ENCODE measurements around the gene LACTBL1. TPM values are rescaled to one million over a fixed set of nuclear protein-coding genes. Genes with fewer than 3 reads are reported as not detected.
A peak's percentile ranks its signal among the peaks of the same experiment; 100 is the strongest.
"Not testable (repeated sequence)": the region's sequence is repeated elsewhere in the genome, so short reads cannot be mapped to it uniquely, and the experiment has no call there.

LACTBL1 gene
- total and polyA plus RNA-seq, 12 donors = not detected

GRCh38 chr1:22953057-22953739 lies 19.5 kb downstream of the LACTBL1 start:
- H3K4me3 ChIP-seq = peak overlapping the region in 2 of 10 donors; percentile 1 to 13
- H3K27ac ChIP-seq = no peak overlapping the region
- no peaks in the 10 kb centered on the region for H3K36me3 ChIP-seq
- peaks cover 0 to 5% (median 0%) of the 10 kb centered on the region in 11 donors for H3K9me3 ChIP-seq
- H3K27me3 ChIP-seq = peaks cover 0 to 67% (median 54%) of the 10 kb centered on the region in 7 donors
- peak in 1 of 8 donors; percentile 25 for ATAC-seq
- no peak for TF ChIP-seq CTCF (IDR thresholded peaks at IDR 0.05)
- 9% methylated on average over 86 to 92 of the region's 92 CpGs for WGBS, 2 donors
- no peaks in the 10 kb centered on the region for H3K4me1 ChIP-seq
- intact Hi-C loops (cut with DNase I) = no loop called here
- DNase-seq = no peak

- Histone ChIP-seq H3K27me3 (peaks cover 0 to 67% (median 53%) of the 10 kb centered on the region in 7 donors), H3K4me1 (no peaks in the 10 kb centered on the region), H3K9me3 (peaks cover 0 to 5% (median 0%) of the 10 kb centered on the region in 11 donors), H3K36me3 (no peaks in the 10 kb centered on the region), H3K4me3 (no peak overlapping the region), H3K27ac (no peak overlapping the region)
- ATAC-seq (peak in 1 of 8 donors; percentile 13), DNase-seq (no peak)
- no peak for TF ChIP-seq CTCF (IDR thresholded peaks at IDR 0.05)
- intact Hi-C loops (cut with DNase I) = no loop called here
- WGBS, 2 donors = 81 to 84% methylated on average over 5 of the region's 5 CpGs
These were observed 20.0 kb downstream of the LACTBL1 start for GRCh38 chr1:22952694-22953056.

- intact Hi-C loops (cut with DNase I) = no loop called here
- TF ChIP-seq CTCF (IDR thresholded peaks at IDR 0.05) = no peak
These were observed 20.9 kb downstream of the LACTBL1 start for GRCh38 chr1:22951796-22952195.

GRCh38 chr1:22949822-22950331 lies 22.8 kb downstream of the LACTBL1 start:
- ATAC-seq = no peak
- Histone ChIP-seq H3K27me3 (peaks cover 0 to 74% (median 49%) of the 10 kb centered on the region in 7 donors), H3K4me3 (no peak overlapping the region), H3K27ac (no peak overlapping the region), H3K36me3 (no peaks in the 10 kb centered on the region), H3K4me1 (no peaks in the 10 kb centered on the region), H3K9me3 (peaks cover 0 to 5% (median 0%) of the 10 kb centered on the region in 11 donors)
- DNase-seq = no peak
- intact Hi-C loops (cut with DNase I) = no loop called here
- WGBS, 2 donors = 72 to 77% methylated on average over 5 of the region's 5 CpGs
- no peak for TF ChIP-seq CTCF (IDR thresholded peaks at IDR 0.05)

More at GRCh38 chr1:22951796-22952195, 20.9 kb downstream of the LACTBL1 start:
- Histone ChIP-seq H3K9me3 (peaks cover 0 to 5% (median 0%) of the 10 kb centered on the region in 11 donors), H3K4me1 (no peaks in the 10 kb centered on the region), H3K27ac (no peak overlapping the region), H3K4me3 (no peak overlapping the region), H3K27me3 (peaks cover 0 to 67% (median 53%) of the 10 kb centered on the region in 7 donors), H3K36me3 (no peaks in the 10 kb centered on the region)
- WGBS, 2 donors = 76% methylated on average over 3 of the region's 3 CpGs
- DNase-seq (no peak), ATAC-seq (no peak)

- 77 to 84% methylated on average over 5 of the region's 5 CpGs for WGBS, 2 donors
- peaks cover 0 to 43% (median 16%) of the 10 kb centered on the region in 7 donors for H3K27me3 ChIP-seq
- DNase-seq = not testable (repeated sequence)
These were observed 27.5 kb downstream of the LACTBL1 start for GRCh38 chr1:22945171-22945570.

More at GRCh38 chr1:22945171-22945570, 27.5 kb downstream of the LACTBL1 start:
- H3K36me3 ChIP-seq; H3K27ac ChIP-seq; intact Hi-C loops (cut with DNase I); ATAC-seq; H3K4me1 ChIP-seq; H3K4me3 ChIP-seq: not testable (repeated sequence)
- H3K9me3 ChIP-seq = peaks cover 0 to 16% (median 7%) of the 10 kb centered on the region in 11 donors

Data from heart right ventricle (tissue), 16 donors.